ENCODE measurements around the gene LRP1B. TPM values are rescaled to one million over a fixed set of nuclear protein-coding genes. Genes with fewer than 3 reads are reported as not detected.

Gene LRP1B
- total and polyA plus RNA-seq, 2 donors from 2014 or later: 0.69 to 1.2 TPM

GRCh38 chr2:140876015-140876414 is 1254.8 kb downstream of the LRP1B start:
- TF ChIP-seq CTCF (IDR thresholded peaks at IDR 0.05; ENCODE audit: borderline replicate concordance, extremely low read depth, insufficient read depth): no peak
- Histone ChIP-seq H3K4me3 (ENCODE audit: low read length in 3 of 3) (no peak overlapping the region), H3K36me3 (ENCODE audit: control insufficient read depth in 2 of 3, insufficient read depth in 3 of 3, low read length in 3 of 3) (no peaks in the 10 kb centered on the region), H3K27me3 (ENCODE audit: control insufficient read depth, insufficient read depth, low read length) (no peaks in the 10 kb centered on the region), H3K4me1 (ENCODE audit: control insufficient read depth in 2 of 3, insufficient read depth in 2 of 3, low read depth in 1 of 3, low read length in 3 of 3) (no peaks in the 10 kb centered on the region), H3K27ac (ENCODE audit: low read depth in 2 of 2, low read length in 2 of 2) (no peak overlapping the region), H3K9ac (ENCODE audit: low read length in 3 of 3) (no peak overlapping the region), H3K9me3 (ENCODE audit: control insufficient read depth in 2 of 3, insufficient read depth in 1 of 3, low read length in 3 of 3) (no peaks in the 10 kb centered on the region)
- FAIRE-seq (no peak), DNase-seq (no peak)
- intact Hi-C loops (cut with DNase I): no loop called here

- H3K4me1 ChIP-seq (ENCODE audit: control insufficient read depth in 2 of 3, insufficient read depth in 2 of 3, low read depth in 1 of 3, low read length in 3 of 3): no peaks in the 10 kb centered on the region
- H3K9me3 ChIP-seq (ENCODE audit: control insufficient read depth in 2 of 3, insufficient read depth in 1 of 3, low read length in 3 of 3): no peaks in the 10 kb centered on the region
- no peak overlapping the region for H3K4me3 ChIP-seq (ENCODE audit: low read length in 3 of 3)
- no peaks in the 10 kb centered on the region for H3K36me3 ChIP-seq (ENCODE audit: control insufficient read depth in 2 of 3, insufficient read depth in 3 of 3, low read length in 3 of 3)
- intact Hi-C loops (cut with DNase I): no loop called here
- no peaks in the 10 kb centered on the region for H3K27me3 ChIP-seq (ENCODE audit: control insufficient read depth, insufficient read depth, low read length)
- no peak for TF ChIP-seq CTCF (IDR thresholded peaks at IDR 0.05; ENCODE audit: borderline replicate concordance, extremely low read depth, insufficient read depth)
- H3K9ac ChIP-seq (ENCODE audit: low read length in 3 of 3): no peak overlapping the region
- DNase-seq (no peak), FAIRE-seq (no peak)
- no peak overlapping the region for H3K27ac ChIP-seq (ENCODE audit: low read depth in 2 of 2, low read length in 2 of 2)
These were observed 1256.8 kb downstream of the LRP1B start for GRCh38 chr2:140873915-140874531.

- H3K4me1 ChIP-seq (ENCODE audit: control insufficient read depth in 2 of 3, insufficient read depth in 2 of 3, low read depth in 1 of 3, low read length in 3 of 3): no peaks in the 10 kb centered on the region
- FAIRE-seq (no peak), DNase-seq (no peak)
- intact Hi-C loops (cut with DNase I): no loop called here
- no peak for TF ChIP-seq CTCF (IDR thresholded peaks at IDR 0.05; ENCODE audit: borderline replicate concordance, extremely low read depth, insufficient read depth)
- H3K27me3 ChIP-seq (ENCODE audit: control insufficient read depth, insufficient read depth, low read length): no peaks in the 10 kb centered on the region
- H3K4me3 ChIP-seq (ENCODE audit: low read length in 3 of 3): no peak overlapping the region
- no peak overlapping the region for H3K9ac ChIP-seq (ENCODE audit: low read length in 3 of 3)
- H3K36me3 ChIP-seq (ENCODE audit: control insufficient read depth in 2 of 3, insufficient read depth in 3 of 3, low read length in 3 of 3): no peaks in the 10 kb centered on the region
- H3K9me3 ChIP-seq (ENCODE audit: control insufficient read depth in 2 of 3, insufficient read depth in 1 of 3, low read length in 3 of 3): no peaks in the 10 kb centered on the region
- no peak overlapping the region for H3K27ac ChIP-seq (ENCODE audit: low read depth in 2 of 2, low read length in 2 of 2)
These were observed 1260.9 kb downstream of the LRP1B start for GRCh38 chr2:140869925-140870324.

- Histone ChIP-seq H3K4me1 (ENCODE audit: control insufficient read depth in 2 of 3, insufficient read depth in 2 of 3, low read depth in 1 of 3, low read length in 3 of 3) (no peaks in the 10 kb centered on the region), H3K9ac (ENCODE audit: low read length in 3 of 3) (no peak overlapping the region), H3K36me3 (ENCODE audit: control insufficient read depth in 2 of 3, insufficient read depth in 3 of 3, low read length in 3 of 3) (no peaks in the 10 kb centered on the region), H3K9me3 (ENCODE audit: control insufficient read depth in 2 of 3, insufficient read depth in 1 of 3, low read length in 3 of 3) (no peaks in the 10 kb centered on the region), H3K4me3 (ENCODE audit: low read length in 3 of 3) (no peak overlapping the region), H3K27ac (ENCODE audit: low read depth in 2 of 2, low read length in 2 of 2) (no peak overlapping the region), H3K27me3 (ENCODE audit: control insufficient read depth, insufficient read depth, low read length) (no peaks in the 10 kb centered on the region)
- intact Hi-C loops (cut with DNase I): no loop called here
- DNase-seq (no peak), FAIRE-seq (no peak)
- TF ChIP-seq CTCF (IDR thresholded peaks at IDR 0.05; ENCODE audit: borderline replicate concordance, extremely low read depth, insufficient read depth): no peak
These were observed 1261.7 kb downstream of the LRP1B start for GRCh38 chr2:140869107-140869506.
